Upper lobe of left lung (tissue), 6 donors: ENCODE data around the gene NUP188. TPM values are rescaled to one million over a fixed set of nuclear protein-coding genes. Genes with fewer than 3 reads are reported as not detected.
A peak's percentile ranks its signal among the peaks of the same experiment; 100 is the strongest.

Experiments
- ATAC-seq, 2 donors: fragments of 200-7000 bp; cut with Tn5 transposase; one replicate each; pipeline ENCODE4 v1.9.1; 2022; ENCODE audit warnings: mild to moderate bottlenecking in 2 of 2, moderate library complexity in 2 of 2; ENCODE audit not compliant: low FRiP score in 2 of 2
- DNase-seq, 2 donors: peaks; one replicate each; pipeline ENCODE4 v3.0.0-alpha.2; 2019 to 2020
- H3K27ac ChIP-seq, 4 donors: fragments of 200-600 bp; sonication (generic); one replicate each; pipeline ENCODE4 v1.5.1; 2016 to 2019
- H3K27me3 ChIP-seq, 4 donors: fragments of 200-600 bp; sonication (generic); one replicate each; pipeline ENCODE4 v1.5.1; 2017 to 2019
- H3K36me3 ChIP-seq, 4 donors: fragments of 200-600 bp; sonication (generic); one replicate each; pipeline ENCODE4 v1.5.1; 2016 to 2019
- H3K4me1 ChIP-seq, 4 donors: fragments of 200-600 bp; sonication (generic); one replicate each; pipeline ENCODE4 v1.5.1; 2018 to 2019
- H3K4me3 ChIP-seq, 4 donors: fragments of 200-600 bp; sonication (generic); one replicate each; pipeline ENCODE4 v1.5.1; 2017 to 2019; ENCODE audit warnings: mild to moderate bottlenecking in 2 of 4, moderate library complexity in 1 of 4
- H3K9me3 ChIP-seq, 4 donors: fragments of 200-600 bp; sonication (generic); one replicate each; pipeline ENCODE4 v1.5.1; 2018 to 2019
- EP300 ChIP-seq, 4 donors: sonication (generic); formaldehyde crosslinking; IDR thresholded peaks; one replicate each; pipeline ENCODE4 v1.5.1; 2017; ENCODE audit warnings: antibody characterized with exemption in 4 of 4, control low read depth in 2 of 4
- POLR2A ChIP-seq, 4 donors: fragments of 450-650 bp; IDR thresholded peaks; one replicate each; pipeline ENCODE4 v1.5.1; 2016 to 2017; ENCODE audit warnings: antibody characterized with exemption in 4 of 4, mild to moderate bottlenecking in 2 of 4
- POLR2AphosphoS5 ChIP-seq, 2 donors: sonication (generic); formaldehyde crosslinking; IDR thresholded peaks; one replicate each; pipeline ENCODE4 v1.5.1; 2017; ENCODE audit warnings: antibody characterized with exemption in 2 of 2
- whole genome bisulfite sequencing, 2 donors: methylation state at CpG; one replicate each; pipeline ENCODE4 v1.1.5; 2017 to 2018; 5-methylcytosine and 5-hydroxymethylcytosine counted together
- total RNA-seq, 6 donors: library from RNA; depleted of rRNA in 4 of 6; stranded (reverse); fragments of >200 nt in 4 of 6; gene quantifications; one replicate each; pipeline versions ENCODE4 v1.1.0 to v1.2.1, GENCODE V29; 2016 to 2021
- TF ChIP-seq, protein P1 (sequence below), 6 experiments: fragments of 450-650 bp in 4 of 6; fragments of 200-600 bp in 2 of 6; sonication (generic) in 2 of 6; IDR thresholded peaks; one replicate each; pipeline ENCODE4 v1.5.1; 2016 to 2019; ENCODE audit warnings: antibody characterized with exemption in 6 of 6
- donor health status: DM: no; HTN: no; CAD: no; lungs with moderate emphysema.
- donor health status: DM: no; HTN: yes; CAD: no; lungs with severe emphysema.

Gene NUP188
- total RNA-seq, 6 donors from 2014 or later, result 30.4 to 225 (median 50.1) TPM

GRCh38 chr9:128987805-128988204 lies 40.3 kb downstream of the NUP188 start:
- Histone ChIP-seq H3K27ac (no peak overlapping the region), H3K4me3 (no peak overlapping the region), H3K27me3 (no peaks in the 10 kb centered on the region), H3K36me3 (peaks cover 28 to 99% (median 83%) of the 10 kb centered on the region in 4 donors), H3K9me3 (no peaks in the 10 kb centered on the region), H3K4me1 (no peaks in the 10 kb centered on the region)
- TF ChIP-seq POLR2A (IDR thresholded peaks at IDR 0.05) (no peak), POLR2AphosphoS5 (IDR thresholded peaks at IDR 0.05) (no peak), EP300 (IDR thresholded peaks at IDR 0.05) (no peak)
- TF ChIP-seq, protein P1, sequence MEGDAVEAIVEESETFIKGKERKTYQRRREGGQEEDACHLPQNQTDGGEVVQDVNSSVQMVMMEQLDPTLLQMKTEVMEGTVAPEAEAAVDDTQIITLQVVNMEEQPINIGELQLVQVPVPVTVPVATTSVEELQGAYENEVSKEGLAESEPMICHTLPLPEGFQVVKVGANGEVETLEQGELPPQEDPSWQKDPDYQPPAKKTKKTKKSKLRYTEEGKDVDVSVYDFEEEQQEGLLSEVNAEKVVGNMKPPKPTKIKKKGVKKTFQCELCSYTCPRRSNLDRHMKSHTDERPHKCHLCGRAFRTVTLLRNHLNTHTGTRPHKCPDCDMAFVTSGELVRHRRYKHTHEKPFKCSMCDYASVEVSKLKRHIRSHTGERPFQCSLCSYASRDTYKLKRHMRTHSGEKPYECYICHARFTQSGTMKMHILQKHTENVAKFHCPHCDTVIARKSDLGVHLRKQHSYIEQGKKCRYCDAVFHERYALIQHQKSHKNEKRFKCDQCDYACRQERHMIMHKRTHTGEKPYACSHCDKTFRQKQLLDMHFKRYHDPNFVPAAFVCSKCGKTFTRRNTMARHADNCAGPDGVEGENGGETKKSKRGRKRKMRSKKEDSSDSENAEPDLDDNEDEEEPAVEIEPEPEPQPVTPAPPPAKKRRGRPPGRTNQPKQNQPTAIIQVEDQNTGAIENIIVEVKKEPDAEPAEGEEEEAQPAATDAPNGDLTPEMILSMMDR (IDR thresholded peaks at IDR 0.05), result no peak
- peak in 1 of 2 donors; percentile 26 for ATAC-seq
- DNase-seq, result no peak
- whole genome bisulfite sequencing, 2 donors, result 95% methylated on average over 5 of the region's 5 CpGs

DNA sequence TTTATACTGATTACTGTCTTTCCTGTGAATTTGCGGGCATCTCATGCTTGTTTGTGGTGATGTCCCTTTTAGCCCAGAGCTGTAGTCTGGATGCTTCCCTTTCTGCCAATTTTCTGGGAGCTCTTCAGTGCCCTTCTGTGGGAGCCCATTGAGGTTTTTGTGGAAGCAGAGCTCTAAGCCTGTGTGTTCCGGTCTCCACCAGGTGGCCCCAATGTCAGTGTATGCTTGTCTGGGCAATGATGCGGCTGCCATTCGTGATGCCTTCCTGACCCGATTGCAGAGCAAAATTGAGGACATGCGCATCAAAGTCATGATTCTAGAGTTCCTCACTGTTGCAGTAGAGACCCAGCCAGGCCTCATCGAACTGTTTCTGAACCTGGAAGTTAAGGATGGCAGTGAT lies 45.5 kb downstream of the NUP188 start:
- Histone ChIP-seq H3K4me1 (no peaks in the 10 kb centered on the region), H3K9me3 (no peaks in the 10 kb centered on the region), H3K27me3 (no peaks in the 10 kb centered on the region), H3K27ac (no peak overlapping the region), H3K36me3 (peaks cover 19 to 99% (median 82%) of the 10 kb centered on the region in 4 donors), H3K4me3 (no peak overlapping the region)
- no peak for TF ChIP-seq POLR2AphosphoS5 (IDR thresholded peaks at IDR 0.05)
- ATAC-seq (no peak), DNase-seq (no peak)
- 86 to 99% methylated on average over 3 to 7 of the region's 7 CpGs for WGBS, 2 donors

DNA sequence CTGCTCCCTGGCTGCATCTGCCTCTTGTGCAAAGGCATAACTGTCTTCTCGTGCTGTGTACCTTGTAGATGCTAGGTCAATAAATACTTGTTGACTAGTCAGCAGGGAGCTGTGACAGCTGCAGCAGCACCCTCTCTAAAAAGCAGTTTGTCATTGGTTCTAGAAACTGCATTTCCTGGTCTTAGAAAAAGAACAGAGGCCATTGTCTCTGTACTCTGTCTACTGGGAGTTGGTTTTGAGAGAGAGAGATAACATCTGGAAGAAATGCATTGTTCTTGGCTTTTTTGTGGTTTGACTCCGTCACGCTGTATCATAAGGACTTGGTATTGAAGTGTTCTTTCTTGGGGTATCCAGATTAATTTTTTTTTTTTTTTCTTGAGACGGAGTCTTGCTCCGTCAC lies 48.3 kb downstream of the NUP188 start:
- ATAC-seq, result no peak
- no peak for TF ChIP-seq POLR2A (IDR thresholded peaks at IDR 0.05)
- TF ChIP-seq POLR2AphosphoS5 (IDR thresholded peaks at IDR 0.05), result no peak
- TF ChIP-seq, protein P1 (IDR thresholded peaks at IDR 0.05), result no peak
- no peak for TF ChIP-seq EP300 (IDR thresholded peaks at IDR 0.05)
- no peak overlapping the region for H3K4me3 ChIP-seq
- no peak for DNase-seq
- H3K27ac ChIP-seq, result no peak overlapping the region
- peaks cover 34 to 99% (median 86%) of the 10 kb centered on the region in 4 donors for H3K36me3 ChIP-seq
- no peaks in the 10 kb centered on the region for H3K9me3 ChIP-seq
- 91 to 92% methylated on average over 5 of the region's 5 CpGs for WGBS, 2 donors
- no peaks in the 10 kb centered on the region for H3K4me1 ChIP-seq
- no peaks in the 10 kb centered on the region for H3K27me3 ChIP-seq

DNA sequence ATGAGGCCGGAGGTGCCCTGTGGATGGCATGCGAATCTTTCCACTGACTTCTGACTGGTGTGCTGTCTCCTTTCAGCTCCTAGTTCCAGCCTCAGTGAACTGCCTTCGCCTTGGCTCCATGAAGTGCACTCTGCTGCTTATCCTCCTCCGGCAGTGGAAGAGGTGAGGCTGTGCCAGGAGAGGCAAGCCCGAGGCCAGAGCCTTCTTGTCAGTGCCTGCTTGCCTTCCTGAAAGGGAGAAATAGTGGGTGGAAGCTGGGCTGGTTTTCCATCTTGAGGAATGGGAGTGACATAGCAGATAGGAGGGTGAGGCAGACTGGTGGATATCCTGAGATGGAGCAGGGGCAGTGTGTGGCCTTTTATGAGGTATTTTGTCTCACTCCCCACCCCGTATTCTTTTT lies 51.0 kb downstream of the NUP188 start:
- peak overlapping the region in 1 of 4 donors; percentile 4 for H3K27ac ChIP-seq
- TF ChIP-seq EP300 (IDR thresholded peaks at IDR 0.05), result no peak
- TF ChIP-seq POLR2A (IDR thresholded peaks at IDR 0.05), result no peak
- TF ChIP-seq, protein P1 (IDR thresholded peaks at IDR 0.05), result no peak
- TF ChIP-seq POLR2AphosphoS5 (IDR thresholded peaks at IDR 0.05), result no peak
- no peak overlapping the region for H3K4me3 ChIP-seq
- H3K27me3 ChIP-seq, result no peaks in the 10 kb centered on the region
- H3K36me3 ChIP-seq, result peaks cover 51 to 100% (median 96%) of the 10 kb centered on the region in 4 donors
- ATAC-seq, result no peak
- H3K4me1 ChIP-seq, result no peaks in the 10 kb centered on the region
- no peaks in the 10 kb centered on the region for H3K9me3 ChIP-seq
- WGBS, 2 donors, result 71 to 94% methylated on average over 3 to 6 of the region's 6 CpGs
- DNase-seq, result no peak

- no peak for TF ChIP-seq POLR2AphosphoS5 (IDR thresholded peaks at IDR 0.05)
- TF ChIP-seq, protein P1 (IDR thresholded peaks at IDR 0.05), result no peak
- TF ChIP-seq POLR2A (IDR thresholded peaks at IDR 0.05), result no peak
- TF ChIP-seq EP300 (IDR thresholded peaks at IDR 0.05), result no peak
- Histone ChIP-seq H3K9me3 (no peaks in the 10 kb centered on the region), H3K27me3 (no peaks in the 10 kb centered on the region), H3K27ac (no peak overlapping the region), H3K4me1 (no peaks in the 10 kb centered on the region), H3K36me3 (peaks cover 50 to 99% (median 90%) of the 10 kb centered on the region in 4 donors), H3K4me3 (no peak overlapping the region)
- no peak for ATAC-seq
- DNase-seq, result no peak
- WGBS, 2 donors, result 86 to 95% methylated on average over 13 of the region's 13 CpGs
These were observed 52.2 kb downstream of the NUP188 start for GRCh38 chr9:128999581-129000206.
